Liver (tissue), 9 donors: ENCODE results near the gene MYL7. TPM values are rescaled to one million over a fixed set of nuclear protein-coding genes. Genes with fewer than 3 reads are reported as not detected.

ENCODE experiments used
- DNase-seq: peaks from one replicate; pipeline ENCODE4 v3.0.0-alpha.2; 2017; ENCODE audit warnings: low spot score
- H3K27ac ChIP-seq, 2 donors: one replicate each; pipeline ENCODE4 v1.7.0; 2013; ENCODE audit warnings: inconsistent platforms in 2 of 2, low read length in 2 of 2, control low read depth in 1 of 2, low read depth in 1 of 2, mild to moderate bottlenecking in 1 of 2
- H3K27me3 ChIP-seq, 4 donors: one replicate each; pipeline versions ENCODE4 v1.6.1 to v1.7.0; 2013; ENCODE audit warnings: low read length in 3 of 4, inconsistent platforms in 1 of 4, mild to moderate bottlenecking in 1 of 4, moderate library complexity in 1 of 4; ENCODE audit not compliant: control insufficient read depth in 4 of 4, insufficient read depth in 4 of 4
- H3K36me3 ChIP-seq, 4 donors: one replicate each; pipeline versions ENCODE4 v1.6.1 to v1.7.0; 2013; ENCODE audit warnings: low read length in 3 of 4, mild to moderate bottlenecking in 3 of 4, low read depth in 1 of 4, moderate library complexity in 1 of 4; ENCODE audit not compliant: control insufficient read depth in 4 of 4, insufficient read depth in 3 of 4
- H3K4me1 ChIP-seq, 4 donors: one replicate each; pipeline versions ENCODE4 v1.6.1 to v1.7.0; 2013; ENCODE audit warnings: low read length in 3 of 4, mild to moderate bottlenecking in 3 of 4, moderate library complexity in 1 of 4; ENCODE audit not compliant: control insufficient read depth in 4 of 4, insufficient read depth in 4 of 4
- H3K4me3 ChIP-seq, 3 donors: one replicate each; pipeline versions ENCODE4 v1.6.1 to v1.7.0; 2013; ENCODE audit warnings: low read length in 3 of 3, control low read depth in 1 of 3, low read depth in 1 of 3, mild to moderate bottlenecking in 1 of 3
- H3K9ac ChIP-seq, 2 donors: one replicate each; pipeline ENCODE4 v1.7.0; 2013; ENCODE audit warnings: low read length in 2 of 2, mild to moderate bottlenecking in 2 of 2, moderate library complexity in 2 of 2, control low read depth in 1 of 2, low read depth in 1 of 2
- H3K9me3 ChIP-seq, 4 donors: one replicate each; pipeline versions ENCODE4 v1.6.1 to v1.7.0; 2013; ENCODE audit warnings: low read length in 3 of 4; ENCODE audit not compliant: control insufficient read depth in 4 of 4
- EGR1 ChIP-seq, 2 donors: IDR thresholded peaks; 2 replicates each; pipeline ENCODE4 v1.6.1; 2016 to 2018; ENCODE audit warnings: antibody characterized with exemption in 2 of 2, low read depth in 2 of 2
- FOXA1 ChIP-seq: IDR thresholded peaks from 2 replicates; pipeline ENCODE4 v1.6.1; 2016; ENCODE audit warnings: antibody characterized with exemption
- FOXA2 ChIP-seq: IDR thresholded peaks from 2 replicates; pipeline ENCODE4 v1.6.1; 2016; ENCODE audit warnings: antibody characterized with exemption
- GABPA ChIP-seq, 2 donors: IDR thresholded peaks in 1 of 2; conservative IDR thresholded peaks in 1 of 2; 2 replicates each; pipeline ENCODE4 v1.6.1; 2016; ENCODE audit warnings: antibody characterized with exemption in 2 of 2, mild to moderate bottlenecking in 1 of 2, moderate library complexity in 1 of 2
- HNF4A ChIP-seq, 2 donors: conservative IDR thresholded peaks; 2 replicates each; pipeline ENCODE4 v1.6.1; 2016; ENCODE audit warnings: antibody characterized with exemption in 2 of 2, mild to moderate bottlenecking in 2 of 2
- HNF4G ChIP-seq: IDR thresholded peaks from 2 replicates; pipeline ENCODE4 v1.6.1; 2016; ENCODE audit warnings: antibody characterized with exemption
- JUND ChIP-seq, 2 donors: IDR thresholded peaks; 2 replicates each; pipeline ENCODE4 v1.6.1; 2016; ENCODE audit warnings: antibody characterized with exemption in 2 of 2
- NR2F2 ChIP-seq: IDR thresholded peaks from 2 replicates; pipeline ENCODE4 v1.6.1; 2016; ENCODE audit warnings: antibody characterized with exemption
- RAD21 ChIP-seq, 2 donors: IDR thresholded peaks; 2 replicates each; pipeline ENCODE4 v1.6.1; 2016; ENCODE audit warnings: antibody characterized with exemption in 2 of 2, mild to moderate bottlenecking in 2 of 2
- RXRA ChIP-seq, 2 donors: IDR thresholded peaks; 2 replicates each; pipeline ENCODE4 v1.6.1; 2017 to 2018; ENCODE audit warnings: antibody characterized with exemption in 2 of 2, mild to moderate bottlenecking in 1 of 2
- SP1 ChIP-seq: IDR thresholded peaks from 2 replicates; pipeline ENCODE4 v1.6.1; 2018; ENCODE audit warnings: antibody characterized with exemption, mild to moderate bottlenecking
- TAF1 ChIP-seq: conservative IDR thresholded peaks from 2 replicates; pipeline ENCODE4 v1.6.1; 2016; ENCODE audit warnings: antibody characterized with exemption, mild to moderate bottlenecking
- YY1 ChIP-seq: IDR thresholded peaks from 2 replicates; pipeline ENCODE4 v1.6.1; 2016; ENCODE audit warnings: antibody characterized with exemption, mild to moderate bottlenecking
- WGBS: extraction: QIAGEN DNeasy Blood & Tissue Kit; methylation state at CpG from one replicate; pipeline ENCODE4 v1.1.7; 2013; 5-methylcytosine and 5-hydroxymethylcytosine counted together
- polyA plus RNA-seq, 2 donors: library from polyadenylated mRNA; stranded (reverse) in 1 of 2; unstranded in 1 of 2; fragments of 200-250 nt in 1 of 2; fragments of >200 nt in 1 of 2; fragmentation: Nextera tagmentation in 1 of 2; extraction: Ambion mirVana in 1 of 2; gene quantifications; one replicate each; pipeline versions ENCODE4 v1.2.1 to v1.2.3, GENCODE V29; 2013 to 2015
- total RNA-seq, 2 donors: library from RNA; depleted of rRNA; stranded (reverse); fragments of >200 nt; gene quantifications; one replicate each; pipeline ENCODE4 v1.2.3, GENCODE V29; 2014
- TF ChIP-seq, protein P1 (sequence below): IDR thresholded peaks from 2 replicates; pipeline ENCODE4 v1.6.1; 2016; ENCODE audit warnings: antibody characterized with exemption, mild to moderate bottlenecking
- TF ChIP-seq, protein P2 (sequence below): IDR thresholded peaks from 2 replicates; pipeline ENCODE4 v1.6.1; 2016; ENCODE audit warnings: antibody characterized with exemption
- TF ChIP-seq, protein P3 (sequence below): fragments of 150-350 bp; IDR thresholded peaks from 2 replicates; pipeline ENCODE4 v1.5.1; 2017; ENCODE audit warnings: improper control_type of control experiment, low read depth, low read length; ENCODE audit not compliant: missing input control
- TF ChIP-seq, protein P4 (sequence below): IDR thresholded peaks from 2 replicates; pipeline ENCODE4 v1.6.1; 2016; ENCODE audit warnings: antibody characterized with exemption
- TF ChIP-seq, protein P5 (sequence below): IDR thresholded peaks from 2 replicates; pipeline ENCODE4 v1.6.1; 2016; ENCODE audit warnings: antibody characterized with exemption
- donor health status: healthy.
- donor health status: healthy.
- donor health status: healthy.
- donor health status: healthy.
- donor health status: healthy.

MYL7 gene
- total and polyA plus RNA-seq, 4 donors, result not detected

DNA sequence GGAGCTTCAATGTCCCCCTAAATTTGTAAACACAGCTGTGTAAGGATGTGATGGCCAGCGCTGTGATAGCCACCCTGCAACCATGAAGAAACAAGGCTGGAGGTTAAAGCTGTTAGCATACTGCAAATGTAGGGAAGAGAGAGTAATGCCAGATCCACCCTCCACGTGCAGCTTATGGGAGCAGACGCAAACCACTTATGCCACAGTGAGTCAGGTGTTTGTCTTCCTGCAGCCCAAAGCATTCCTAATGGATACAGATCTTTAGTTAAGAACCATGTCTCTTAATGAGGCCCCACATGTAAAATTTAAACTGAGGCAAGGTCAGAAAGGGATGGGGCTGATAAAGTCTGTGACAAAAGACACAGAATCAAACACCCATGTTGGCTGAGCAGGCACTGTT is 13.6 kb upstream of the MYL7 start:
- DNase-seq, result no peak
- WGBS, result 89% methylated on average over 3 of the region's 3 CpGs

More for the DNA sequence above, 13.6 kb upstream of the MYL7 start:
- Histone ChIP-seq H3K9ac (no peak overlapping the region), H3K36me3 (peaks cover 0 to 21% (median 4%) of the 10 kb centered on the region in 4 donors), H3K27me3 (no peaks in the 10 kb centered on the region), H3K4me3 (no peak overlapping the region), H3K9me3 (no peaks in the 10 kb centered on the region), H3K27ac (no peak overlapping the region), H3K4me1 (peaks cover 13 to 53% (median 46%) of the 10 kb centered on the region in 4 donors)
- TF ChIP-seq GABPA (IDR thresholded peaks at IDR 0.05 in 1 of 2, conservative IDR thresholded peaks at IDR 0.05 in 1 of 2), result no peak
- TF ChIP-seq EGR1 (IDR thresholded peaks at IDR 0.05; ENCODE audit: low read depth in 2 of 2), result no peak
- TF ChIP-seq, protein P1, sequence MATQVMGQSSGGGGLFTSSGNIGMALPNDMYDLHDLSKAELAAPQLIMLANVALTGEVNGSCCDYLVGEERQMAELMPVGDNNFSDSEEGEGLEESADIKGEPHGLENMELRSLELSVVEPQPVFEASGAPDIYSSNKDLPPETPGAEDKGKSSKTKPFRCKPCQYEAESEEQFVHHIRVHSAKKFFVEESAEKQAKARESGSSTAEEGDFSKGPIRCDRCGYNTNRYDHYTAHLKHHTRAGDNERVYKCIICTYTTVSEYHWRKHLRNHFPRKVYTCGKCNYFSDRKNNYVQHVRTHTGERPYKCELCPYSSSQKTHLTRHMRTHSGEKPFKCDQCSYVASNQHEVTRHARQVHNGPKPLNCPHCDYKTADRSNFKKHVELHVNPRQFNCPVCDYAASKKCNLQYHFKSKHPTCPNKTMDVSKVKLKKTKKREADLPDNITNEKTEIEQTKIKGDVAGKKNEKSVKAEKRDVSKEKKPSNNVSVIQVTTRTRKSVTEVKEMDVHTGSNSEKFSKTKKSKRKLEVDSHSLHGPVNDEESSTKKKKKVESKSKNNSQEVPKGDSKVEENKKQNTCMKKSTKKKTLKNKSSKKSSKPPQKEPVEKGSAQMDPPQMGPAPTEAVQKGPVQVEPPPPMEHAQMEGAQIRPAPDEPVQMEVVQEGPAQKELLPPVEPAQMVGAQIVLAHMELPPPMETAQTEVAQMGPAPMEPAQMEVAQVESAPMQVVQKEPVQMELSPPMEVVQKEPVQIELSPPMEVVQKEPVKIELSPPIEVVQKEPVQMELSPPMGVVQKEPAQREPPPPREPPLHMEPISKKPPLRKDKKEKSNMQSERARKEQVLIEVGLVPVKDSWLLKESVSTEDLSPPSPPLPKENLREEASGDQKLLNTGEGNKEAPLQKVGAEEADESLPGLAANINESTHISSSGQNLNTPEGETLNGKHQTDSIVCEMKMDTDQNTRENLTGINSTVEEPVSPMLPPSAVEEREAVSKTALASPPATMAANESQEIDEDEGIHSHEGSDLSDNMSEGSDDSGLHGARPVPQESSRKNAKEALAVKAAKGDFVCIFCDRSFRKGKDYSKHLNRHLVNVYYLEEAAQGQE, result no peak
- no peak for TF ChIP-seq NR2F2
- no peak for TF ChIP-seq FOXA2
- TF ChIP-seq YY1, result no peak
- TF ChIP-seq JUND (IDR thresholded peaks at IDR 0.05), result no peak
- TF ChIP-seq, protein P2, sequence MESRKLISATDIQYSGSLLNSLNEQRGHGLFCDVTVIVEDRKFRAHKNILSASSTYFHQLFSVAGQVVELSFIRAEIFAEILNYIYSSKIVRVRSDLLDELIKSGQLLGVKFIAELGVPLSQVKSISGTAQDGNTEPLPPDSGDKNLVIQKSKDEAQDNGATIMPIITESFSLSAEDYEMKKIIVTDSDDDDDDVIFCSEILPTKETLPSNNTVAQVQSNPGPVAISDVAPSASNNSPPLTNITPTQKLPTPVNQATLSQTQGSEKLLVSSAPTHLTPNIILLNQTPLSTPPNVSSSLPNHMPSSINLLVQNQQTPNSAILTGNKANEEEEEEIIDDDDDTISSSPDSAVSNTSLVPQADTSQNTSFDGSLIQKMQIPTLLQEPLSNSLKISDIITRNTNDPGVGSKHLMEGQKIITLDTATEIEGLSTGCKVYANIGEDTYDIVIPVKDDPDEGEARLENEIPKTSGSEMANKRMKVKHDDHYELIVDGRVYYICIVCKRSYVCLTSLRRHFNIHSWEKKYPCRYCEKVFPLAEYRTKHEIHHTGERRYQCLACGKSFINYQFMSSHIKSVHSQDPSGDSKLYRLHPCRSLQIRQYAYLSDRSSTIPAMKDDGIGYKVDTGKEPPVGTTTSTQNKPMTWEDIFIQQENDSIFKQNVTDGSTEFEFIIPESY, result no peak
- no peak for TF ChIP-seq FOXA1
- TF ChIP-seq RXRA (IDR thresholded peaks at IDR 0.05), result no peak
- no peak for TF ChIP-seq TAF1
- no peak for TF ChIP-seq HNF4G
- TF ChIP-seq, protein P3, sequence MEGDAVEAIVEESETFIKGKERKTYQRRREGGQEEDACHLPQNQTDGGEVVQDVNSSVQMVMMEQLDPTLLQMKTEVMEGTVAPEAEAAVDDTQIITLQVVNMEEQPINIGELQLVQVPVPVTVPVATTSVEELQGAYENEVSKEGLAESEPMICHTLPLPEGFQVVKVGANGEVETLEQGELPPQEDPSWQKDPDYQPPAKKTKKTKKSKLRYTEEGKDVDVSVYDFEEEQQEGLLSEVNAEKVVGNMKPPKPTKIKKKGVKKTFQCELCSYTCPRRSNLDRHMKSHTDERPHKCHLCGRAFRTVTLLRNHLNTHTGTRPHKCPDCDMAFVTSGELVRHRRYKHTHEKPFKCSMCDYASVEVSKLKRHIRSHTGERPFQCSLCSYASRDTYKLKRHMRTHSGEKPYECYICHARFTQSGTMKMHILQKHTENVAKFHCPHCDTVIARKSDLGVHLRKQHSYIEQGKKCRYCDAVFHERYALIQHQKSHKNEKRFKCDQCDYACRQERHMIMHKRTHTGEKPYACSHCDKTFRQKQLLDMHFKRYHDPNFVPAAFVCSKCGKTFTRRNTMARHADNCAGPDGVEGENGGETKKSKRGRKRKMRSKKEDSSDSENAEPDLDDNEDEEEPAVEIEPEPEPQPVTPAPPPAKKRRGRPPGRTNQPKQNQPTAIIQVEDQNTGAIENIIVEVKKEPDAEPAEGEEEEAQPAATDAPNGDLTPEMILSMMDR, result no peak
- TF ChIP-seq, protein P4, sequence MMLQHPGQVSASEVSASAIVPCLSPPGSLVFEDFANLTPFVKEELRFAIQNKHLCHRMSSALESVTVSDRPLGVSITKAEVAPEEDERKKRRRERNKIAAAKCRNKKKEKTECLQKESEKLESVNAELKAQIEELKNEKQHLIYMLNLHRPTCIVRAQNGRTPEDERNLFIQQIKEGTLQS, result no peak
- TF ChIP-seq HNF4A (conservative IDR thresholded peaks at IDR 0.05), result no peak
- TF ChIP-seq, protein P5, sequence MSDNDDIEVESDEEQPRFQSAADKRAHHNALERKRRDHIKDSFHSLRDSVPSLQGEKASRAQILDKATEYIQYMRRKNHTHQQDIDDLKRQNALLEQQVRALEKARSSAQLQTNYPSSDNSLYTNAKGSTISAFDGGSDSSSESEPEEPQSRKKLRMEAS, result no peak
- TF ChIP-seq RAD21 (IDR thresholded peaks at IDR 0.05), result no peak
- TF ChIP-seq SP1, result no peak
